Measurements from ENCODE around the gene UBASH3A. TPM values are rescaled to one million over a fixed set of nuclear protein-coding genes. Genes with fewer than 3 reads are reported as not detected.

UBASH3A gene
- polyA plus RNA-seq, 1 of the 3 experiments (the other 2 are of a cell fraction), result not detected

- 41% methylated on average over 4 of the region's 4 CpGs for WGBS (ENCODE audit: low lambda C conversion rate)
- ChIA-PET CTCF (interaction anchor here (0.6 to 1.3 kb wide), 3 partner anchors 9 to 301 kb away, joined by 3 read pairs; no protein-coding TSS in a partner anchor), POLR2A (no interaction called here)
- DNase-seq, result no peak
- Histone ChIP-seq H2AFZ (ENCODE audit: low read depth) (no peak overlapping the region), H3K9me2 (no peaks in the 10 kb centered on the region), H3K4me1 (ENCODE audit: control insufficient read depth in 1 of 2, insufficient read depth in 2 of 2, low read depth in 1 of 2, low read length in 1 of 2) (no peaks in the 10 kb centered on the region), H3K79me2 (ENCODE audit: insufficient read depth) (no peaks in the 10 kb centered on the region), H4K20me1 (ENCODE audit: insufficient read depth) (no peaks in the 10 kb centered on the region), H3K27ac (ENCODE audit: low read depth in 2 of 2, low read length in 1 of 2) (no peak overlapping the region), H3K9me3 (no peaks in the 10 kb centered on the region), H3K4me3 (ENCODE audit: low read depth in 2 of 2, low read length in 1 of 2) (no peak overlapping the region), H3F3A (replicated peaks; ENCODE audit: insufficient read depth) (no peaks in the 10 kb centered on the region), H3K36me3 (replicated peaks in 1 of 2; ENCODE audit: control insufficient read depth in 1 of 2, insufficient read depth in 2 of 2, low read length in 1 of 2) (no peaks in the 10 kb centered on the region), H3K27me3 (ENCODE audit: insufficient read depth) (no peaks in the 10 kb centered on the region), H3K4me2 (no peak overlapping the region), H3K9ac (no peak overlapping the region)
- TF ChIP-seq EP300 (IDR thresholded peaks at IDR 0.05; ENCODE audit: borderline replicate concordance in 1 of 2, low read depth in 1 of 2, low read length in 1 of 2) (no peak), USF1 (IDR thresholded peaks at IDR 0.05; ENCODE audit: borderline replicate concordance, low read depth) (no peak), USF2 (IDR thresholded peaks at IDR 0.05; ENCODE audit: borderline replicate concordance, low read depth, low read length) (no peak), RAD21 (IDR thresholded peaks at IDR 0.05; ENCODE audit: low read length) (no peak), JUND (IDR thresholded peaks at IDR 0.05) (no peak), TAF1 (IDR thresholded peaks at IDR 0.05; ENCODE audit: borderline replicate concordance, low read depth, low read length) (no peak), NRF1 (IDR thresholded peaks at IDR 0.05; ENCODE audit: low read depth, low read length) (no peak), MXI1 (IDR thresholded peaks at IDR 0.05; ENCODE audit: low read depth, low read length) (no peak), RFX5 (IDR thresholded peaks at IDR 0.05; ENCODE audit: low read length) (no peak), FOSL2 (IDR thresholded peaks at IDR 0.05; ENCODE audit: borderline replicate concordance, low read depth) (no peak), FOXJ3 (CRISPR knock-in tag; IDR thresholded peaks at IDR 0.05) (no peak), TCF12 (IDR thresholded peaks at IDR 0.05) (no peak), TEAD4 (IDR thresholded peaks at IDR 0.05; ENCODE audit: borderline replicate concordance, insufficient read depth) (no peak)
Observed at GRCh38 chr21:42446531-42446930, 42.8 kb downstream of the UBASH3A start.

GRCh38 chr21:42447182-42447581 lies 43.5 kb downstream of the UBASH3A start:
- TF ChIP-seq IRF3 (IDR thresholded peaks at IDR 0.05; ENCODE audit: low read depth, low read length) (no peak), EZH2phosphoT487 (IDR thresholded peaks at IDR 0.05; ENCODE audit: borderline replicate concordance, low read depth) (no peak), RCOR1 (IDR thresholded peaks at IDR 0.05; ENCODE audit: low read length) (no peak), ELF1 (IDR thresholded peaks at IDR 0.05) (no peak), USF1 (IDR thresholded peaks at IDR 0.05; ENCODE audit: borderline replicate concordance, low read depth) (no peak), JUND (IDR thresholded peaks at IDR 0.05) (no peak), SMC3 (IDR thresholded peaks at IDR 0.05; ENCODE audit: low read depth, low read length) (no peak)
- Histone ChIP-seq H3K4me2 (no peak overlapping the region), H3K9me2 (no peaks in the 10 kb centered on the region), H4K20me1 (ENCODE audit: insufficient read depth) (no peaks in the 10 kb centered on the region), H3K4me3 (ENCODE audit: low read depth in 2 of 2, low read length in 1 of 2) (no peak overlapping the region), H3F3A (replicated peaks; ENCODE audit: insufficient read depth) (no peaks in the 10 kb centered on the region), H3K27me3 (ENCODE audit: insufficient read depth) (no peaks in the 10 kb centered on the region), H3K27ac (ENCODE audit: low read depth in 2 of 2, low read length in 1 of 2) (no peak overlapping the region), H3K4me1 (ENCODE audit: control insufficient read depth in 1 of 2, insufficient read depth in 2 of 2, low read depth in 1 of 2, low read length in 1 of 2) (no peaks in the 10 kb centered on the region), H2AFZ (ENCODE audit: low read depth) (no peak overlapping the region), H3K36me3 (replicated peaks in 1 of 2; ENCODE audit: control insufficient read depth in 1 of 2, insufficient read depth in 2 of 2, low read length in 1 of 2) (no peaks in the 10 kb centered on the region), H3K79me2 (ENCODE audit: insufficient read depth) (no peaks in the 10 kb centered on the region), H3K9me3 (no peaks in the 10 kb centered on the region), H3K9ac (no peak overlapping the region)
- POLR2A ChIA-PET, result no interaction called here
- CTCF ChIA-PET, result interaction anchor here (1.3 kb wide), 1 partner anchor 9 kb away, joined by 3 read pairs; no protein-coding TSS in a partner anchor
- DNase-seq, result no peak
- WGBS (ENCODE audit: low lambda C conversion rate), result 49% methylated on average over 14 of the region's 14 CpGs
